ENCODE data around the gene ASB2.

The ASB2 gene

GRCh38 chr14:94001016-94001415 is 24.6 kb upstream of the ASB2 start:
- DNase-seq, result no peak

GRCh38 chr14:94000267-94000666 is 23.9 kb upstream of the ASB2 start:
- DNase-seq, result no peak

DNA sequence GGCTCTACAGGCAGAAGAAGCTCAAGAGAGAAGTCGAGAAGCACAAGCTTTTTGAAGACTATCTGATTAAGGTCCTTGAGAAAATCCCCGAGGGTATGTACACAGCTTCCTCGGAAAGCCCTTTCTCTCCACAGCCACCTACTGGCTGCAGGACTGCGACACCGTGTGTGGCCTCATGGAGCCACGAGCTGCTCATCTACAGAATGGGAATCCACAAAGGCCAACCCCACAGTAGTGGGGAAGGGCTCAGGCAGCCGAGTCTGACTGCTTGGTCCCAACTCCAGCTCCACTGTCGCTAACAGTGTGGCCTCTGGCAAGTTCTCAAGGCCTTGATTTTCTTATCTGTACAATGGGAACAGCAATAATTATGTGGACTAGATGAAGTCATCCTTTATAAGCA is 23.2 kb upstream of the ASB2 start:
- no peak for DNase-seq

- DNase-seq, result no peak
Measured at GRCh38 chr14:93998871-93999403, 22.6 kb upstream of the ASB2 start.

DNA sequence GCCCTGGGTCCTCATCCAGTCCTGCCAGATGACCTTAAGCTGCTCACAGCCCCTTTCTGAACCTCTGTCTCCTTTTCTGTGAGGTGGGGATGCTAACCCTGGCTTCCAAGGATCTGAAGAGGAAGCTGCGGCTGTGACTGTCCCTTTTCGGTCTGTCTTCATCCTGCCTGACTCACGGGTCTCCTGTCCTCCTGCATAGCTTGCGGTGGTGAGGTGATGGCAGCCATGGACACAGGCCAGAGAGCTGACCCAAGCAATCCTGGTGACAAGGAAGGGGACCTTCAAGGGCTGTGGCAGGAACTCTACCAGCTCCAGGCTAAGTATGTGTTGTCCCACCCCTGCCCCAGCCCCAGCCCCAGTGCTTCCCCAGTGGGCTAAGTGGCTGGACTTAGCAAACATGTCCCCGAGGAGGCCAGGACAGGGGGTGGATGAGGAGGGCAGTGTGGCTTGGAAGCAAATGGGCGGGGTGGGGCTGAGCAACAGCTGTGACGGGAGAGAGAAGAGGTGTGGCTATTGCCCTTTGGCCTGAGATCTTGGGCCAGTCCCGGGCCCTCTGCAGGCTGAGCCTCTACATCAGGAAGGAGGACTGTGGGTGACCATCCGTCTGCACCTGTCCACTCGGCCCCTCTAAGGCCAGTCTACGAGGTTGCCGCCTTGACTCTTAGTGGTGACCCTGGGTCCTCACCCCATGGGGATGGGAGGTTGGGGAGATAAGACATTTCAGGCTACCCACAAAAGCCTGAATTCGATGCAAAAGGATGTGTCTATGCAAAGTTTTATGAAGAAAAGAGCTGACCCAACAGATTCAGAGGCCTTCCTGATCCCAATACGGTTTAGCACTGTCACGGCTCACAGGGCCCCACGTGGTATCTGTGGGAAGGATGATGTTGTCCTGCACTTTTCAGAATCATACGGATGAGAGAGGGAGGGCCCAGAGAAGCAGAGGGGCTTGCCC is 21.8 kb upstream of the ASB2 start:
- DNase-seq, result no peak

DNA sequence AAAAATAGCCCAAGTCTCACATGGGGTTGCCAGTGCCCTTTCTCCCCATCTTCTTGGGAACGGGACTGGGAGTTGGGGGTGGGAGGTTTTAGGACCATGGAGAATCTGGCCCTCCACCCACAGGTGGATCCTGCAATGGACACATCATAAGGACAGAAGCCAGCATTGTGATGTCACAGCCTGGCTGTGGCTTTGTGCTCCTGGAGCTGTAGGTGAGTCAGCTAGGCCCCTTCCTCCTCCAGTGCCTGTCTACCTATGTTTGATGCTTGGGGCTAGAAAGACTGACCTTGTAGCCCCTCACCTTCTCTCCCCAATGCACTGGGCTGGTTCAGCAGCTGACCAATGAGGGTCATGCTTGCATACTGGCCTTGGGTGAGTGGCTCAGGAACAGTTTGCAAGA is 20.7 kb upstream of the ASB2 start, which contains the start of gene CCDC197:
Gene CCDC197 (plus strand): TSS at position 220 of the 400 bp plus-strand sequence. CDS start 831 bp downstream, outside the sequence.
- no peak for DNase-seq

GRCh38 chr14:93996130-93996695 is 19.8 kb upstream of the ASB2 start:
- no peak for DNase-seq

GRCh38 chr14:93994919-93995682 is 18.7 kb upstream of the ASB2 start:
- peak; percentile 67 for DNase-seq

DNA sequence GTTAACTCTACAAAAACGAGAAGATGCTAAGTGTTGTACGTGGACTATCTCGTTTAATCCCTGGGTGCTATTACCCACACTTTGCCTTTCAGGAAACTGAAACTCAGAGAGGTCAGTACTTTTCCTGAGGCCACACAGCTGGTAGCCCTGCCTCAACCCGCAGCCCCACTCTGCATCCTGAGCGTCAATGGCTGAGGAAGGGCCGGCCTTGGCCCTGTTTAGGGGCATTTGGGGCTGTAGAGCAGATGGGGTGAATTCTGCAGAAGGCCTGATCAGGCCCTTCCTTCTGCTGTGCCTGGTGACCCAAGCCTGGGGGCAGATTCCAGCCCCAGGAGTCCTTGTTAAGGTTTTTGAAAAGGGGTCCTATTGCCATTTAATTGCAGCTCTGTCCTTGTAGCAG is 17.0 kb upstream of the ASB2 start:
- DNase-seq, result no peak

DNA sequence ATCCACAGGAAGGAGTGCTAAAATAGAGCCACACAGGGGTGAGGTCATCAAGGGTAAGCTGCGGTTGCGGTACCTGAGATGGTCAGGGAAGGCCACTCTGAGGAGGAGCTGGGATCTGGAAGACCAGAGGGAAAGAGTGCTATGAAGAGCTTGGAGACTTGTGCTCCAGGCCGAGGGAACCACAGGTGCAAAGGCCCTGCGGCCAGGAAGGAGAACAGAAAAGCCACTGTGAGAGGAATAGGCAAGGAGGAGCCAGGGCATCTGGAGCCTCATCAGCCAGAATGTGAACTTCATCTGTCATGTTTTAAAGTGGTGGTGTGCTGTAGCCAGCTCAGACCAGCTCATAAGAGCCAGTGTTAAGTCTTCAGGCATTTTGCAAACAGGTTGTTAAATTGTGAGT is 15.3 kb upstream of the ASB2 start:
- DNase-seq, result no peak

- DNase-seq, result no peak
Measured at GRCh38 chr14:93991212-93991611, 14.8 kb upstream of the ASB2 start.

GRCh38 chr14:93989939-93990338 is 13.6 kb upstream of the ASB2 start:
- no peak for DNase-seq

- no peak for DNase-seq
Measured at GRCh38 chr14:93987815-93988476, 11.6 kb upstream of the ASB2 start.

GRCh38 chr14:93987376-93987775 is 11.0 kb upstream of the ASB2 start:
- DNase-seq, result no peak

DNA sequence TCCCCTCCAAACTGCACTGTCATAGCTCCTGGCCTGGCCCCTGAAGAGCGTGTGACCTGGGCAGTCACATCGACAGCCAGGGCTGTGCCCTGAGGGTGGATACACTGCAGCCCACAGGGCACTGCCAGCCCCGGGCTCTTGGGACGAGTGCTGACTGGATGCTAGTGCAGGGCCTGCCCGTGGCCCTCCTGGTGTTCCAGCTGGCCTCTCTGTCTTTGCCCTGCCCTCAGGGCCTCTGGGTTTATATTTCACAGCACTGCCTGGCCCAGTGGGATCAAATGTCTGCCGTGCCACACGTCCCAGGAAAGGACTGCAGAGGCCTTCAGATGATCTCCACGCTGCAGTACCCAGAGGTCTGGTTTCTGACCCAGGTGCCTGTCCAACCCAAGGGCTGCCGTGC is 10.6 kb upstream of the ASB2 start:
- no peak for DNase-seq

DNA sequence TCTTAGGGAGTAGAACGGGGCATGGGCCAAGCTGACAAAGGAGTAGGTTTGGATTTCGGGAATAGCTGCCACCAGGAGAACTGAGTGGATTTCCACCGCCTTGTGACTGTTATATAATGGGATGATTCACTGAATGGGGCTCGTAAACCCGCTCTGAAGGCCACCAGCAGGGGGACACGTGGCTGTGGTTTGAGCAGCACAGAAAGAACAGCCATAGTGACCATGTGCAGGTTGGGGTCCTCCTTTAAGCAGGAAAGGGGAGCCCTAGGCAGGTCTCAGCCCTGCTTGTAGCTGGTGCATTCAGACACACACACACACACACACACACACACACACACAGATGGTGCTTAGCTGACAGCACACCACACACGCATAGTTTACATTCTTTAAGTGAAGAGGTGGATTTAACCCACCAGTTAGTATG is 8.6 kb upstream of the ASB2 start:
- DNase-seq, result no peak

- DNase-seq, result no peak
Measured at GRCh38 chr14:93984070-93984469, 7.7 kb upstream of the ASB2 start.

GRCh38 chr14:93982230-93983007 is 6.0 kb upstream of the ASB2 start:
- DNase-seq, result no peak

GRCh38 chr14:93981316-93982229 is 5.2 kb upstream of the ASB2 start:
- no peak for DNase-seq

DNA sequence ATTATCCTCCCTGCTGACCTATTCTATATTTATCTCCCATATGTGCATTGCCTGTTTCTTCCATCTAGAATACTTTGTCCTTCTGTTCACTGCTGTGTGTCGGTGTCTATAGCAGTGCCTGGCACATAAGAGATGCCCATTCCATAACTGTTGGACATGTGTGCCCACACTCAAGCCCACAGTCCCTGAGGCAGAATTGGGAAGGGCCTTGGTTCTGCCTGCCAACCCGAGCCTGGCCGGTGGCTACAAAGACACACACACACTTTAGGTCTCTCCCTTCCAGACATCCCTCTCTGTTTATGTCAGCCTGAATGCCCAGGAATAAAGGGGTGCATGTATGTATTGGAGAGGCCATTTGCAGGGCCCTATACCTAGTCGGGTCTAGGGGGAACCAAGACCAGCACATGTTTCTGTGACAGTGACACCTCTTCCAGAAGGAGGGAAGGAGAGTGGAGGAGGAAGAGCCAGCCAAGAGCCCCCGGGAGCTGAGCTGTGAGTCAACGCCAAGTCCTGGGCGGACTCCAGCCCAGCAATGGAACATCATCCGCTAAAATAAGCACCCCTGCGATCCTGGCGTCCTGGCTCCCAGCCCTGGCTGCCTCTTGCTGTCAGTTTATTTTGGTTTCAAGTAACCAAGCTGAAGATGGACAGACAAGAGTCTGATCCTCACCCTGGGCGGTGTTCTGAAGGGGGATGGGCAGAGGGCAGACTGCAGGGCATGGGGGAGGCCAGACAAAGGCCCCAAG is 4.3 kb upstream of the ASB2 start:
- DNase-seq, result no peak

Data from stimulated activated CD4-positive, alpha-beta T cell treated with anti-CD3 and anti-CD28 coated beads, Interleukin-4, amount 100 ng/mL, for 1 hour (primary cell).